ENCODE data around the gene SDC1.

Gene SDC1

GRCh38 chr2:20231159-20231558 lies 6.2 kb upstream of the SDC1 start:
- TF ChIP-seq REST (IDR thresholded peaks at IDR 0.05; ENCODE audit: low read depth) (no peak), MAX (IDR thresholded peaks at IDR 0.05) (no peak), TEAD4 (IDR thresholded peaks at IDR 0.05) (no peak), FOXM1 (IDR thresholded peaks at IDR 0.05; ENCODE audit: borderline replicate concordance, low read depth) (no peak), EP300 (IDR thresholded peaks at IDR 0.05; ENCODE audit: borderline replicate concordance) (no peak), TAF1 (IDR thresholded peaks at IDR 0.05; ENCODE audit: low read depth) (no peak), TCF12 (IDR thresholded peaks at IDR 0.05; ENCODE audit: low read depth) (no peak), USF1 (IDR thresholded peaks at IDR 0.05) (no peak), YY1 (IDR thresholded peaks at IDR 0.05; ENCODE audit: low read depth) (no peak), CREB1 (IDR thresholded peaks at IDR 0.05; ENCODE audit: low read depth) (no peak), RAD21 (IDR thresholded peaks at IDR 0.05; ENCODE audit: low read depth) (no peak), ZBTB7A (IDR thresholded peaks at IDR 0.05; ENCODE audit: low read depth) (no peak), CEBPB (IDR thresholded peaks at IDR 0.05) (no peak), NFIC (IDR thresholded peaks at IDR 0.05) (no peak), EGR1 (IDR thresholded peaks at IDR 0.05) (no peak)

- TF ChIP-seq TCF12 (IDR thresholded peaks at IDR 0.05; ENCODE audit: low read depth) (no peak), NFIC (IDR thresholded peaks at IDR 0.05) (no peak), REST (IDR thresholded peaks at IDR 0.05; ENCODE audit: low read depth) (no peak), CREB1 (IDR thresholded peaks at IDR 0.05; ENCODE audit: low read depth) (no peak), RAD21 (IDR thresholded peaks at IDR 0.05; ENCODE audit: low read depth) (no peak), USF1 (IDR thresholded peaks at IDR 0.05) (no peak), EP300 (IDR thresholded peaks at IDR 0.05; ENCODE audit: borderline replicate concordance) (no peak), FOXM1 (IDR thresholded peaks at IDR 0.05; ENCODE audit: borderline replicate concordance, low read depth) (no peak)
These were observed 5.1 kb upstream of the SDC1 start for GRCh38 chr2:20230114-20230425.

GRCh38 chr2:20229322-20230113 lies 4.6 kb upstream of the SDC1 start:
- no peak for TF ChIP-seq RAD21 (IDR thresholded peaks at IDR 0.05; ENCODE audit: low read depth)
- no peak for TF ChIP-seq ZBTB7A (IDR thresholded peaks at IDR 0.05; ENCODE audit: low read depth)
- no peak for TF ChIP-seq USF1 (IDR thresholded peaks at IDR 0.05)
- TF ChIP-seq YY1 (IDR thresholded peaks at IDR 0.05; ENCODE audit: low read depth) = no peak

- TF ChIP-seq ZBTB7A (IDR thresholded peaks at IDR 0.05; ENCODE audit: low read depth) (no peak), CREB1 (IDR thresholded peaks at IDR 0.05; ENCODE audit: low read depth) (no peak), MAX (IDR thresholded peaks at IDR 0.05) (no peak), FOXM1 (IDR thresholded peaks at IDR 0.05; ENCODE audit: borderline replicate concordance, low read depth) (no peak), EP300 (IDR thresholded peaks at IDR 0.05; ENCODE audit: borderline replicate concordance) (no peak)
These were observed 3.1 kb upstream of the SDC1 start for GRCh38 chr2:20227894-20228505.

GRCh38 chr2:20226152-20226545 lies 1.2 kb upstream of the SDC1 start:
- no peak for TF ChIP-seq TAF1 (IDR thresholded peaks at IDR 0.05; ENCODE audit: low read depth)
- TF ChIP-seq EGR1 (IDR thresholded peaks at IDR 0.05) = no peak
- no peak for TF ChIP-seq ZBTB7A (IDR thresholded peaks at IDR 0.05; ENCODE audit: low read depth)
- TF ChIP-seq REST (IDR thresholded peaks at IDR 0.05; ENCODE audit: low read depth) = no peak
- TF ChIP-seq TEAD4 (IDR thresholded peaks at IDR 0.05) = no peak
- no peak for TF ChIP-seq YY1 (IDR thresholded peaks at IDR 0.05; ENCODE audit: low read depth)
